Measurements from ENCODE around the gene MKX. TPM values are rescaled to one million over a fixed set of nuclear protein-coding genes. Genes with fewer than 3 reads are reported as not detected.

Gene MKX
- total RNA-seq, 5 donors from 2014 or later (not counting 1 experiment from before 2014, with no cell fraction given) = 0.16 TPM; not detected in 4

DNA sequence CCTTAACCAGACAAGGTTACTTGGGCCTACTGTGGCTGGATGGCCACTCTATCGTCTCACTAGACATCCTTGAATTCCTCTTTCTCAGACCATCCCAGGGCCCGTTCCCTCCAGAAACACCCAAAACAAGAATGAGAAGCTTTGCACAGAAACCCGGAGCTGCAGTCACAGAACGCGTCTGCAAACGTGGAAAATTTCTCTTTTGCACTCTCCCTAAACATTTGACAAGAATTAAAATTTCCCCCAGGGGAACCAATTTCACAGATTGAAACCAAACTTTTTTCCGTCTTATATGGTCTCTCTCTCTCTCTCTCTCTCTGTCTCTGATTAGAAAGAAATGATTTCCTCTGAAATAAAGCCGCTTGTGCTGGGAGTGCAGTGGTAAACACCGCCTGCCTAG is 120.7 kb downstream of the MKX start:
- Mint-ChIP-seq H3K4me3 (no peak overlapping the region), H3K27me3 (peaks cover 22 to 23% of the 10 kb centered on the region in 2 donors), H3K27ac (no peak overlapping the region), H3K9me3 (no peaks in the 10 kb centered on the region), H3K36me3 (no peaks in the 10 kb centered on the region), H3K4me1 (no peaks in the 10 kb centered on the region)
- H3K27me3 ChIP-seq (replicated peaks in 1 of 2; ENCODE audit: control insufficient read depth in 2 of 2, extremely low read depth in 1 of 2, insufficient read depth in 2 of 2, low read length in 1 of 2) = peaks cover 0 to 27% of the 10 kb centered on the region in 2 experiments
- H3K4me1 ChIP-seq (ENCODE audit: control insufficient read depth in 1 of 2, extremely low read depth in 1 of 2, insufficient read depth in 2 of 2, low read length in 2 of 2) = no peaks in the 10 kb centered on the region
- WGBS (ENCODE audit: insufficient coverage) = 79% methylated on average over 8 of the region's 9 CpGs
- no peaks in the 10 kb centered on the region for H3K9me3 ChIP-seq
- ChIA-PET POLR2A (no interaction called here), CTCF (no interaction called here)
- DNase-seq = no peak
- ATAC-seq (replicated peaks in 1 of 4) = no peak
- H3K4me3 ChIP-seq (ENCODE audit: control insufficient read depth in 1 of 2, extremely low read depth in 1 of 2, low read length in 1 of 2) = no peak overlapping the region
- no peak overlapping the region for H3K27ac ChIP-seq (ENCODE audit: low read length)
- no peaks in the 10 kb centered on the region for H3K36me3 ChIP-seq (ENCODE audit: control insufficient read depth in 2 of 2, extremely low read depth in 1 of 2, insufficient read depth in 1 of 2, low read length in 1 of 2)

Other genes with a start within 250 kb of the MKX start
- 100 to 1,000 TPM in 2 of 5 donors, 10 to 100 TPM in 3; 56.5 to 118 (median 69.5) TPM for gene RAB18, start 241.5 kb downstream of the MKX start, total RNA-seq

Data from T-cell (primary cell).